ENCODE data around the gene CALB2. TPM values are rescaled to one million over a fixed set of nuclear protein-coding genes. Genes with fewer than 3 reads are reported as not detected.

Gene CALB2
- total RNA-seq, 5 donors from 2014 or later (not counting 1 experiment from before 2014, with no cell fraction given), result not detected

DNA sequence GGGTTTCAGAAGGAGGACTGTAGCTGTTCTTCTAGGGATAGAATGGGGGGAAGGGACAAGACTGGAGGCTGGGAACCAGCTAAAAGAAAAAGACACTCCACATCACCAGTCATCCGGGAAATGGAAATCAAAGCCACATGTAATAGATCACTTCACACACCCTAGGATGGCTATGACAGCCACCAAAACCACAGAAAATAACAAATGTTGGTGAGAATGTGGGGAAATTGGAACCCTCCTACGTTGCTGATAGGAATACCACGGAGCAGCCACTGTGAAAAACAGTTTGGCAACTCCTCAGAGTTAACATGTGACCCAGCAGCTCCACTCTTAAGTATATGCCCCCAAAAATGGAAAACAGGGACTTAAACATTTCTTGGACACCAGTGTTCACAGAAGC lies 81.0 kb downstream of the CALB2 start:
- peaks cover 4 to 6% (median 5%) of the 10 kb centered on the region in 3 donors for H3K9me3 Mint-ChIP-seq
- H3K4me1 Mint-ChIP-seq, result no peaks in the 10 kb centered on the region
- H3K27me3 ChIP-seq (replicated peaks in 1 of 2; ENCODE audit: control insufficient read depth in 2 of 2, extremely low read depth in 1 of 2, insufficient read depth in 2 of 2, low read length in 1 of 2), result peaks cover 0 to 25% of the 10 kb centered on the region in 2 experiments
- no peak overlapping the region for H3K27ac Mint-ChIP-seq
- no peak overlapping the region for H3K4me3 Mint-ChIP-seq
- no peaks in the 10 kb centered on the region for H3K36me3 ChIP-seq (ENCODE audit: control insufficient read depth in 2 of 2, extremely low read depth in 1 of 2, insufficient read depth in 1 of 2, low read length in 1 of 2)
- ATAC-seq (replicated peaks in 1 of 4), result no peak
- DNase-seq, result no peak
- H3K9me3 ChIP-seq, result no peaks in the 10 kb centered on the region
- H3K4me3 ChIP-seq (ENCODE audit: control insufficient read depth in 1 of 2, extremely low read depth in 1 of 2, low read length in 1 of 2), result no peak overlapping the region
- H3K27ac ChIP-seq (ENCODE audit: low read length), result no peak overlapping the region
- no peaks in the 10 kb centered on the region for H3K36me3 Mint-ChIP-seq
- ChIA-PET POLR2A (no interaction called here), CTCF (no interaction called here)
- H3K27me3 Mint-ChIP-seq, result peaks cover 28 to 49% of the 10 kb centered on the region in 2 donors
- no CpG with 5 or more reads among the region's 3 CpGs for WGBS (ENCODE audit: insufficient coverage)
- H3K4me1 ChIP-seq (ENCODE audit: control insufficient read depth in 1 of 2, extremely low read depth in 1 of 2, insufficient read depth in 2 of 2, low read length in 2 of 2), result no peaks in the 10 kb centered on the region

Other genes starting within 250 kb of the CALB2 start
- gene HYDIN, start 128.0 kb upstream of the CALB2 start, total RNA-seq, result 1 to 10 TPM in 1 of 5 donors, under 1 TPM in 2, not detected in 2; 0.41 to 1.2 (median 0.73) TPM
- gene CMTR2, start 69.3 kb upstream of the CALB2 start, total RNA-seq, result 10 to 100 TPM; 10.6 to 25.5 (median 20.4) TPM
- gene TLE7, start 83.3 kb downstream of the CALB2 start, total RNA-seq, result not detected
- 10 to 100 TPM in 4 of 5 donors, 1 to 10 TPM in 1; 8.2 to 14.6 (median 10.9) TPM for gene ZNF23, start 103.5 kb downstream of the CALB2 start, total RNA-seq
- 1 to 10 TPM; 6.9 to 9.4 (median 8.4) TPM for gene ZNF19, start 130.6 kb downstream of the CALB2 start, total RNA-seq
- gene CHST4, start 167.7 kb downstream of the CALB2 start, total RNA-seq, result under 1 TPM in 1 of 5 donors, not detected in 4; 0.23 TPM
- 1 to 10 TPM in 1 of 5 donors, under 1 TPM in 2, not detected in 2; 0.49 to 1.1 (median 0.66) TPM for gene TAT, start 218.4 kb downstream of the CALB2 start, total RNA-seq